AG20443 (cell line): ENCODE data around the gene PDCL3.

Experiments
- DNase-seq: peaks from one replicate; pipeline ENCODE4 v3.0.0; 2012; ENCODE audit warnings: low spot score, mixed read lengths

The PDCL3 gene

GRCh38 chr2:100560216-100560830 lies 2.5 kb upstream of the PDCL3 start:
- no peak for DNase-seq

DNA sequence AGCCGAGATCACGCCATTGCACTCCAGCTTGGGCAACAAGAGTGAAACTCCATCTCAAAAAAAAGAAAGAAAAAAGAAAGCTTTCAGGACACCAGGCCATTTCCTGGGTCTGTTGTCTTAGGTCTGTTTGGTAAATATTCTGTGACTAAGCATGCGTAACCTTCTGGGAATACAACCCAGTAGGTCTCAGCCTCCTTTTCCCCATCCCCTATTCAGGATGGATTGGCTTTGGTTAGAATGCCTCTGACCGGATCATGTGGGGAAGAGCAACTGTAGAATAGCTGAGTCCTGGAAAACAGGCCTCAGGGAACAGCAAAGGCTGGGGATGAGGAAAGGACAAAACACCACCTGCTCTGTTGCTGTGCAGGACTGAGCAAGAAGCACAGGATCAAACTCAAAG lies 1.6 kb upstream of the PDCL3 start:
- no peak for DNase-seq

DNA sequence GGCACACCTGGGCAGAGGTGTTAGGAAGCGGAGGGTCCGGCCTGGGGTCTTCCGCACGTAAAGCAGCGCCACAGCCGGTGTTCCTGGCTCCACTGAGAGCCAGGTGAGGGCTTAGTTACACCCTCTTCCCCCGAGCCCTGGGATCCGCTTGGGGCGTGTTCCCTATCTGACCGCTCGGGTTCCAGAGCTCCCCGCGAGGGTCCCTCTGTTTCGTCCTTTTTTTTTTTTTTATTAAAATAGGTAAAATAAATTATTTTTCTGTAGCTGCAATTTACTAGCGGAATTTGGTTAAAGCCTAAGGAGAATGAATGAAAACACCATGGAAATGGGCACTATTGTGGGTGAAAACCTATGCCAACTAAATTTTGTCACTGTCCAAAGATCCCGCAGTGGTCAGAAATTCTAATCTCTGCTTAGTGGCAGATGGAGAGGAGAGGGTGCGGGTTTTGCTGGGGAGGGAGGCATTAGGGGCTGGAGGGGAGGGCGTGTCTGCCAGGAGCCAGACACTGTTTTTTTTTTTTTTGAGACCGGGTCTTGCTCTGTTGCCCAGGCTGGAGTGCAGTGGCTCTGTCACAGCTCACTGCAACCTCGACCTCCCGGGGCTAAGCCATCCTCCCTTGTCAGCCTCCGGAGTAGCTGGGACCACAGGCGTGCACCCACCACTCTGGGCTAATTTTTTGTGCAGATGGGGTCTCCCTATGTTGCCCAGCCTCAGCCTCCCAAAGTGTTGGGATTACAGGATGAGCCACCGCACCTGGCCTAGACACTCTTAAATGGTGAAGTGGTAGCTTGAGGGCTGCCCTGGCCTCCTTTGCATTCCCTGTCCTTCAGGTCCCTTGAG lies 834 bp downstream of the PDCL3 start:
- no peak for DNase-seq

- no peak for DNase-seq
These were observed 6.2 kb downstream of the PDCL3 start for GRCh38 chr2:100568989-100569388.

GRCh38 chr2:100571668-100572067 lies 8.9 kb downstream of the PDCL3 start:
- DNase-seq, result no peak

DNA sequence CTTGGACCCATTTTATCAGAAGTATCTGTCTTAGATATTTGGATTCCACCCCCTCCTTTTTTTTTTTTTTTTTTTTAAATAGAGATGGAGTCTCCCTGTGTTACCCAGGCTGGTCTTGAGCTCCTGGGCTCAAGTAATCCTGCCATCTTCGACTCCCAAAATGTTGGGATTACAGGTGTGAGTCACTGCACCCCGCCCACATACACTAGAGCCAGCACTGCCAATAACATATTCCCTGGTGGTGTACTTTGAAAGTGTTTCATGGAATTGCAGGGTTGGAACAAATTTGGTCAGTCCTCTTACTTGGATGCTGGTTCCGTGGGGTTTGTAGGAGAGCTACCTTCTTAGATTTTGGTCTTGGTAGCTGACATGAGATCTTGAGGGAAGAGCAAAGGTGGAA lies 15.0 kb downstream of the PDCL3 start:
- DNase-seq, result no peak

- no peak for DNase-seq
These were observed 17.8 kb downstream of the PDCL3 start for GRCh38 chr2:100580367-100581276.

GRCh38 chr2:100581277-100581612 lies 18.5 kb downstream of the PDCL3 start:
- no peak for DNase-seq

- DNase-seq, result no peak
These were observed 22.0 kb downstream of the PDCL3 start for GRCh38 chr2:100584816-100585215.

DNA sequence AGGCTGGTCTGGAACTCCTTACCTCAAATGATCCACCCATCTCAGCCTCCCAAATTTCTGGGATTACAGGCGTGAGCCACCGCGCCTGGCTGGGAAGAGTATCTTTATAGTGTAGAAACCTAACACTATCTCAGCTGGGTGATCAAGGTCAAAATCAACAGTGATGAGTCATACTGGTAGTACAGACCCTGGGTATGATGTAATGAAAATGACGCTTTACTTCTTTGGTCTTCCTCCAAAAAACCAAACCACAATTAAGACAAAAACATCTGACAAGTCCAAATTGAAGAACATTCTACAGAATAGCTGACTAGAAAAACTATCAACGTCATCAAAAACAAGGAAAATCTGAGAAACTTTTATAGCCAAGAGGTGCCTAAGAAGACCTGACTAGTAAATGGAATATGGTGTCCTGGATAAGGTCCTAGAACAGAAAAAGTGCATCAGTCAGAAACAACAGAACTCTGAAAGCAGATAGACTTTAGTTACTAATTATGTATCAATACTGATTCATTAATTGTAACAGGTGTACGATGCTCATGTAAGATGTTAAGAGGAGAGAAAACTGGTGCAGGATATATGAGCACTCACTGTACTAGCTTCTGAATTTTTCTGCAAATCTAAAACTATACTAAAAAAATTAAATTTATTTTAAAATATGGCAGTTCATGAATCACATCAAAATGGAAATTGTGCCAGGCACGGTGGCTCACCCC lies 25.4 kb downstream of the PDCL3 start:
- DNase-seq, result peak; percentile 31

- DNase-seq, result no peak
These were observed 26.7 kb downstream of the PDCL3 start for GRCh38 chr2:100589527-100589926.

GRCh38 chr2:100592226-100592625 lies 29.4 kb downstream of the PDCL3 start:
- no peak for DNase-seq

DNA sequence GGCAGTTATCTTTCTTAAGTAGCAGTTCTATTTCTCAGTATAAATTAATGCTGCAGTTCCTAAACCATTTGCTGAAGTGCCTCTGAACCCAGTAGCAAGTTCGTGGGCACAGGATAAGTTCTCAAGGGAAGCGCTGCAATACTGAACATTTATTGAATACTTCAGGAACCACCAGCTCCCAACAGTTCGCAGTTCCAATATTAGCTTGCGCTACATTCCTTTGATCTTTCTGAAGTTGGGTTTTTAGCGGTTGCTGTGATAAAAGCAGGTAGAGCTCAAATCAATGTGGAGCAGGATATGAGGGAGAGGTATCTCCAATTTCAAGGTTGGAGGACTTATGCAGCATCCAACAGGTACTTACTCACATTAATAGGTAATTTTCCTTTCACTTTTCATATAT lies 33.7 kb downstream of the PDCL3 start:
- no peak for DNase-seq

GRCh38 chr2:100599566-100599965 lies 36.8 kb downstream of the PDCL3 start:
- DNase-seq, result no peak

- DNase-seq, result no peak
These were observed 38.9 kb downstream of the PDCL3 start for GRCh38 chr2:100601661-100602060.

DNA sequence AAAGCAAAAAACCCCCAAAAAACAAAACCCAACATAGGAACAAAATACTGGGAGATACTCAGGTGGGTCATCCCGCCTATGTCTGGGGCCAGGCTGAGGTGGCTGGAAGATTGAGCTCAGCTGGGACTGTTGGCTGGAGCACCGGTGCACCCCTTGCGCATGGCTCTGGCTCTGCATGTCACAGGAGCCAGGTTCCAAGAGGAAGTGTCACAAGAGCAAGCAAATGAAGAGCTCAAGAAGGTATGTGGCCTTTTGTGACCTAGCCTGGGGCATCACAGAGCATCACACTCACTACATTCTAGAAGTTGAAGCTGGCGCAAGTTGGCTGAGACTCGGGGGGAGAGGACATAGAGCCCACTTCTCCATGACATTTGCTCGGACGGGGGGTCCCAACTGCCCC lies 40.6 kb downstream of the PDCL3 start:
- DNase-seq, result no peak

DNA sequence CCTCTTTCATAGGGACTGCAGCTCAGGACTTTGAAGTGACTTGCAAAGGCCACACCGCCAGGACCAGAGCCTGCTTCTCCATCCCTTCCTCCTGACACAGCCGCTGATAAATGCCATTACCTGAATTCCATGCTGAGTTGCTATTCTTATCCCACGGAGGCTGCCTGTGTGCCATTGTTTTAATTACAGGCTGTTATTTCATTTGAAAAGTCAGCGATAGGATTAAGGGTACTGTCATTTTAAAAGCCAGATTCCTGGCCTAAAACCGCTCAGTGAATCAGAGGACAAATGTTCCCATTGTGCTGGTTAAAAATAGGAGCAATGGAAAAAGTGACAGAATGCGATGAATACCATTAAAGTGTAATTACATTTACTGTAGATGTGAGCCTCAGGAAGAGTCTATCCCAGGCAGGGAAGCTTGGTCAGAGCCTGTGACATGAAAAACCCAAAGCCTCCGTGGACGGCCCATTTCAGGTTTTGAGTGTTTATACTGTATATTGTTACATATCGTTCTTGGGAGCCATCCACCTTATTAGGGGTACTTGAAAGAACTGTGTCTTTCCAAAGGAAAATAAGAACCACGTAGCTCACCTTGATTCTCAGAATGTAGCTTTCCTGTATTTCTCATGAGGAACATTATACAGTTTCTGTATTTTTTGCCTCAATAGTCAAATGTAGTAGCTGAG lies 41.3 kb downstream of the PDCL3 start:
- DNase-seq, result peak; percentile 73

DNA sequence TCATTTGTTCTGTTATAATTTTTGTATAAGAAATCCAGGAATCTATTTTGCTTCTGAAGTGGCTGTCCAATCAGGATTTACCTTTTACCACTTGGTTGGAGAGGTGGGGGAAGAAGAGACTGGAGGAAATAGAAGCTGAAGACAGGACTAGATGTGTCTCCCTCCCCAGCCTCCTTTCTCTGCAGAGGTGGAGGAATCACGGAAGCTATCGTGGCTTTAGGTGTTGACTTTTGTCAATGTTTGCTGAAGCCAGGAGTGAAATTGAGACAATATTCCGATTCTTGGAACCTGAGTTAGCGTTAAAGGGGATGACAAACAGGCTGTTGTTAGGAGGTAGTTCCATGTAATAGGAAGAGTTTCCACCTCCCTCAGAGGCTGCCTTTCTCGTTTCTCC lies 43.5 kb downstream of the PDCL3 start:
- no peak for DNase-seq

DNA sequence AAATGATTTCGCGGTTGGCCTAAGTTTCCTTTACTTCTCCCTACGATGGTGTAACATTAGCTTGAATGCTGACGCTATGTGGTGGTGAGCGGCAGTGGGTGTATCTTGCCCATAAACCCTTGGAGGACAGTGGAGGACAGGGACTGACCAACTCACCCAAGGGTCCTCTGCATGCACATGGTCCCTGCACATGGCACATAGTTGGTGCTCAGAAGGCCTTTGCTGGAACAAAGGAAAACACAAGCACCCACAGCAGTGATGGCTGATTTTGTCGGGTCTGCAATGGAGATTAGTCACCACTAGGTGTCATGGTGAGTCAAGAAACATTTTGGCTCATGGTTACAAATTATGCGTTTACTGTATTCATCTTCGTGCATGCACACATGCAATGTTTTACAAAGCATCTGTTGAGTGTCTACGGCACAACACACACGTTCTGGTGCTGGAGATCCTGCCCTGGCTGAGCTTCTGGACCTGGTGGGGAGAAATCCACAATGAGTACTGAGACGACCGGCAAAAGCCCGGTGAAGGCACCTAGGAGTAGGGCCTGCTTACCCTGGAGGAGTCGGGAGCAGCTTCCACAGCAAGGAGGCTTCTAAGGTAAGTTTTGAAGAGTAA lies 44.0 kb downstream of the PDCL3 start:
- peak; percentile 74 for DNase-seq

DNA sequence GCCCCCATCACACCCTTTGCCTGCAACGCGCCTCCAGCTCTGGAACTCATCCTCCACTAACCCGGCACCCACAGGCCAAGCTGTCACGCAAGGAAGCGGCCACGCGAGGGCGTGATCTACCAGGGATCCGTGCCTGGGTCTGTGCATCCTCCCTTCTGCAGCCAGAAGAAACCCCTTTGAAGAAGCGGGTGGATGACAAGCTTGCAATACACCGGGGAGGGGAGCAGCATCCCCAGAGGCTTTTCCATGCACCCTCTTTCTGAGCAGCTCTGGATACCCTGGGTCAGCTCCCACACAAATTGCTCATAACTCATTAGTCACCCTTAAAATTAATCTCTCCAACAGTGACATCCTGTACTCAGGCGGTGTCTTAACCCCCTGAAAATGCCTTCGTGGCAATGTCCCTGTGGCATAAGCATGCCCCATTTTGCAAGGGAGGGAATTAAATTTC lies 47.6 kb downstream of the PDCL3 start:
- DNase-seq, result peak; percentile 88
